WTC11 (cell line): ENCODE results near the gene ZBTB39. TPM values are rescaled to one million over a fixed set of nuclear protein-coding genes. Genes with fewer than 3 reads are reported as not detected.
"Not testable (repeated sequence)": the region's sequence is repeated elsewhere in the genome, so short reads cannot be mapped to it uniquely, and the experiment has no call there.

Source experiments
- ATAC-seq: fragments of 200-7000 bp; cut with Tn5 transposase; 2 replicates; pipeline ENCODE4 v1.10.0; 2021; ENCODE audit warnings: mild to moderate bottlenecking, moderate library complexity
- CTCF ChIA-PET: fragments of 300-600 bp; sonication (Branson Sonifier 250); formaldehyde crosslinking; loops from one replicate; lab custom pipeline; 2021; ENCODE audit warnings: antibody characterized with exemption; lab: Charles Lee
- POLR2A ChIA-PET: fragments of 350-600 bp; sonication (Branson Sonifier 250); formaldehyde crosslinking; loops from one replicate; lab custom pipeline; 2021; ENCODE audit warnings: antibody characterized with exemption; lab: Charles Lee
- DNase-seq: peaks from one replicate; pipeline ENCODE4 v3.0.0; 2021; ENCODE audit warnings: low spot score
- H3K27ac Mint-ChIP-seq: 2 replicates; pipeline ENCODE4 v1.8.0; 2021; ENCODE audit warnings: mixed read lengths
- H3K27me3 Mint-ChIP-seq: 2 replicates; pipeline ENCODE4 v1.8.0; 2021; ENCODE audit warnings: low read depth, mild to moderate bottlenecking, moderate library complexity, mixed read lengths
- H3K36me3 Mint-ChIP-seq: 2 replicates; pipeline ENCODE4 v1.8.0; 2021; ENCODE audit warnings: mixed read lengths
- H3K4me1 Mint-ChIP-seq: 2 replicates; pipeline ENCODE4 v1.8.0; 2022; ENCODE audit warnings: mixed read lengths
- H3K4me3 Mint-ChIP-seq: 2 replicates; pipeline ENCODE4 v1.8.0; 2021; ENCODE audit warnings: mild to moderate bottlenecking, moderate library complexity, mixed read lengths
- H3K9me3 Mint-ChIP-seq: 2 replicates; pipeline ENCODE4 v1.8.0; 2021; ENCODE audit warnings: mixed read lengths
- AR ChIP-seq: fragments of 250-450 bp; sonication (Bioruptor Pico); IDR thresholded peaks from 2 replicates; pipeline ENCODE4 v1.9.0; 2021; ENCODE audit warnings: mild to moderate bottlenecking
- ATF3 ChIP-seq: sonication (generic); formaldehyde crosslinking; conservative IDR thresholded peaks from 2 replicates; pipeline ENCODE4 v1.8.1; 2022; ENCODE audit warnings: mild to moderate bottlenecking, missing genetic modification reagents
- ERG ChIP-seq: fragments of 250-450 bp; sonication (Bioruptor Pico); IDR thresholded peaks from 2 replicates; pipeline ENCODE4 v1.8.0; 2021; ENCODE audit warnings: mild to moderate bottlenecking
- ESRRA ChIP-seq: sonication (generic); formaldehyde crosslinking; IDR thresholded peaks from 2 replicates; pipeline ENCODE4 v1.8.1; 2022; ENCODE audit warnings: mild to moderate bottlenecking, missing genetic modification reagents, borderline replicate concordance
- FOXP1 ChIP-seq: sonication (generic); formaldehyde crosslinking; IDR thresholded peaks from 2 replicates; pipeline ENCODE4 v1.8.0; 2022; ENCODE audit warnings: missing genetic modification reagents, mild to moderate bottlenecking, moderate library complexity, borderline replicate concordance
- RELA ChIP-seq: sonication (generic); formaldehyde crosslinking; IDR thresholded peaks from 2 replicates; pipeline ENCODE4 v1.8.1; 2022; ENCODE audit warnings: missing genetic modification reagents, mild to moderate bottlenecking, borderline replicate concordance
- ZMAT4 ChIP-seq: fragments of 250-450 bp; sonication (Bioruptor Pico); IDR thresholded peaks from 2 replicates; pipeline ENCODE4 v1.9.0; 2021; ENCODE audit warnings: mild to moderate bottlenecking
- ZNF232 ChIP-seq: sonication (generic); formaldehyde crosslinking; IDR thresholded peaks from 2 replicates; pipeline ENCODE4 v1.8.0; 2022; ENCODE audit warnings: mild to moderate bottlenecking, missing genetic modification reagents
- ZNF317 ChIP-seq: sonication (generic); formaldehyde crosslinking; IDR thresholded peaks from 2 replicates; pipeline ENCODE4 v1.8.1; 2023; ENCODE audit warnings: low read depth, mild to moderate bottlenecking, moderate library complexity, missing genetic modification reagents, borderline replicate concordance
- ZNF423 ChIP-seq: fragments of 250-450 bp; sonication (Bioruptor Pico); IDR thresholded peaks from 2 replicates; pipeline ENCODE4 v2.1.2; 2022; ENCODE audit warnings: mild to moderate bottlenecking, moderate library complexity
- total RNA-seq: library from RNA; stranded (reverse); gene quantifications from 3 replicates; pipeline ENCODE4 v1.2.3, GENCODE V29; 2021

Gene ZBTB39
- total RNA-seq, 1 experiment from 2014 or later, result 20.2 TPM

- TF ChIP-seq ERG (no peak), AR (no peak), ZMAT4 (CRISPR knock-in tag) (no peak), ZNF232 (CRISPR knock-in tag) (no peak), ATF3 (CRISPR knock-in tag) (no peak), RELA (CRISPR knock-in tag) (no peak)
Observed at GRCh38 chr12:57019983-57020719, 13.8 kb upstream of the ZBTB39 start (continued).

- TF ChIP-seq ZNF423, result no peak
- Mint-ChIP-seq H3K4me3 (no peak overlapping the region), H3K27me3 (peaks cover 3% of the 10 kb centered on the region), H3K36me3 (no peaks in the 10 kb centered on the region), H3K27ac (no peak overlapping the region), H3K9me3 (no peaks in the 10 kb centered on the region), H3K4me1 (peaks cover 7% of the 10 kb centered on the region)
- CTCF ChIA-PET, result interaction anchor here (0.6 to 4.4 kb wide), 4 partner anchors 12 to 207 kb away, joined by 3 to 22 read pairs (median 6); partner anchors contain the start of gene STAT6
- DNase-seq (no peak), ATAC-seq (no peak)
- POLR2A ChIA-PET, result no interaction called here
Observed at GRCh38 chr12:57018906-57019305, 12.6 kb upstream of the ZBTB39 start.

- not testable (repeated sequence) for DNase-seq, H3K9me3 Mint-ChIP-seq, H3K4me3 Mint-ChIP-seq, H3K27ac Mint-ChIP-seq, ATAC-seq, H3K27me3 Mint-ChIP-seq, H3K36me3 Mint-ChIP-seq
- POLR2A ChIA-PET, result interaction anchor here (0.6 to 0.7 kb wide), 3 partner anchors 21 to 939 kb away, joined by 3 to 5 read pairs (median 3); partner anchors contain the start of gene MYO1A
- CTCF ChIA-PET, result interaction anchor here (0.7 to 4.4 kb wide), 5 partner anchors 13 to 93 kb away, joined by 3 to 22 read pairs (median 4); partner anchors contain the start of gene STAT6
- H3K4me1 Mint-ChIP-seq, result peaks cover 11% of the 10 kb centered on the region
Observed at GRCh38 chr12:57018353-57018752, 12.0 kb upstream of the ZBTB39 start.

- ChIA-PET POLR2A (interaction anchor here (0.7 to 1.3 kb wide), 3 partner anchors 44 to 95 kb away, joined by 3 read pairs; partner anchors contain the start of gene STAT6), CTCF (interaction anchor here (0.6 to 2.4 kb wide), 16 partner anchors 9 to 380 kb away, joined by 3 to 19 read pairs (median 4); partner anchors contain the start of genes LRP1 and NEMP1)
- Mint-ChIP-seq H3K27ac (peak within 1 kb of the TSS; percentile 5; the same call in 1 of the 2 replicates), H3K27me3 (peaks cover 4% of the 10 kb centered on the region), H3K4me1 (peaks cover 24% of the 10 kb centered on the region), H3K4me3 (peak within 1 kb of the TSS; percentile 47), H3K36me3 (no peaks in the 10 kb centered on the region), H3K9me3 (no peaks in the 10 kb centered on the region)
- DNase-seq, result peak; percentile 53
- peak; percentile 91 for ATAC-seq
- TF ChIP-seq FOXP1 (CRISPR knock-in tag) (no peak), ESRRA (no peak), AR (no peak), ZNF317 (CRISPR knock-in tag) (no peak)
Observed at GRCh38 chr12:57016348-57016747, 10.0 kb upstream of the ZBTB39 start, which contains the start of gene TAC3. Gene TAC3, minus strand, starts transcription at chr12:57016529. Its CDS starts 732 bp downstream, at chr12:57015797.
